Breast epithelium (tissue), 3 donors: ENCODE data around the gene KRT2.

ENCODE experiments used
- CTCF ChIP-seq, 3 donors: fragments of 450-650 bp; IDR thresholded peaks; one replicate each; pipeline ENCODE4 v1.5.1; 2016 to 2017; ENCODE audit warnings: antibody characterized with exemption in 3 of 3, mild to moderate bottlenecking in 3 of 3, moderate library complexity in 3 of 3
- POLR2A ChIP-seq: fragments of 450-650 bp; IDR thresholded peaks from one replicate; pipeline ENCODE4 v1.6.1; 2016; ENCODE audit warnings: antibody characterized with exemption, mild to moderate bottlenecking, moderate library complexity
- POLR2AphosphoS5 ChIP-seq, 3 donors: sonication (generic); formaldehyde crosslinking; IDR thresholded peaks; one replicate each; pipeline ENCODE4 v1.6.1; 2017; ENCODE audit warnings: antibody characterized with exemption in 3 of 3

- TF ChIP-seq POLR2A (no peak), POLR2AphosphoS5 (IDR thresholded peaks at IDR 0.05) (no peak), CTCF (IDR thresholded peaks at IDR 0.05) (no peak)
Measured at GRCh38 chr12:52699373-52699772, 47.4 kb upstream of the KRT2 start.
